DOHH2 (cell line): ENCODE measurements around the gene ABCA2.

Source experiments
- H3F3A ChIP-seq: fragments of 200-600 bp; sonication (generic), shearing (Covaris generic); 2 replicates; pipeline ENCODE4 v1.6.0; 2016; ENCODE audit warnings: antibody characterized with exemption, mild to moderate bottlenecking; ENCODE audit not compliant: control insufficient read depth, insufficient read depth
- H3K27ac ChIP-seq: fragments of 200-600 bp; sonication (generic); 2 replicates; pipeline ENCODE4 v1.5.1; 2014; ENCODE audit warnings: low read depth, mild to moderate bottlenecking, low read length, moderate library complexity
- H3K27me3 ChIP-seq: fragments of 200-600 bp; sonication (generic); 2 replicates; pipeline ENCODE4 v1.6.1; 2014; ENCODE audit warnings: mild to moderate bottlenecking, low read length, mixed read lengths; ENCODE audit not compliant: control insufficient read depth
- H3K36me3 ChIP-seq: fragments of 200-600 bp; sonication (generic); 2 replicates; pipeline ENCODE4 v1.6.1; 2014; ENCODE audit warnings: mild to moderate bottlenecking, low read length, moderate library complexity, mixed read lengths; ENCODE audit not compliant: control insufficient read depth
- H3K4me1 ChIP-seq: fragments of 200-600 bp; sonication (generic); 2 replicates; pipeline ENCODE4 v1.6.1; 2014; ENCODE audit warnings: mild to moderate bottlenecking, low read length, mixed read lengths; ENCODE audit not compliant: control insufficient read depth
- H3K4me2 ChIP-seq: fragments of 200-600 bp; sonication (generic); 2 replicates; pipeline ENCODE4 v1.6.0; 2014; ENCODE audit warnings: mild to moderate bottlenecking, low read length, moderate library complexity
- H3K4me3 ChIP-seq: fragments of 200-600 bp; sonication (generic); 2 replicates; pipeline ENCODE4 v1.5.1; 2014; ENCODE audit warnings: mild to moderate bottlenecking, low read length, mixed read lengths
- H3K79me2 ChIP-seq: fragments of 200-600 bp; sonication (generic); 2 replicates; pipeline ENCODE4 v1.6.1; 2014; ENCODE audit warnings: mild to moderate bottlenecking, low read length, mixed read lengths; ENCODE audit not compliant: control insufficient read depth
- H3K9me2 ChIP-seq: fragments of 200-600 bp; sonication (generic); replicated peaks from 2 replicates; pipeline ENCODE4 v1.6.1; 2014; ENCODE audit warnings: mild to moderate bottlenecking, low read length, mixed read lengths; ENCODE audit not compliant: control insufficient read depth
- H3K9me3 ChIP-seq: fragments of 200-600 bp; sonication (generic); 2 replicates; pipeline ENCODE4 v1.6.1; 2014; ENCODE audit warnings: antibody characterized with exemption, low read length, mixed read lengths; ENCODE audit not compliant: control insufficient read depth, insufficient read depth
- H4K20me1 ChIP-seq: fragments of 200-600 bp; sonication (generic); 2 replicates; pipeline ENCODE4 v1.6.0; 2014; ENCODE audit warnings: low read depth, mild to moderate bottlenecking, antibody characterized with exemption, low read length, moderate library complexity; ENCODE audit not compliant: control insufficient read depth, insufficient read depth
- CTCF ChIP-seq: fragments of 200-600 bp; sonication (generic); IDR thresholded peaks from one replicate; pipeline ENCODE4 v1.5.1; 2014; ENCODE audit warnings: antibody characterized with exemption, mild to moderate bottlenecking, low read depth, low read length; ENCODE audit not compliant: poor library complexity, severe bottlenecking
- EZH2phosphoT487 ChIP-seq: fragments of 200-600 bp; sonication (generic); IDR thresholded peaks from 2 replicates; pipeline ENCODE4 v1.6.1; 2017; ENCODE audit warnings: borderline replicate concordance, mild to moderate bottlenecking, antibody characterized with exemption, low read length, moderate library complexity, mixed read lengths

Gene ABCA2

GRCh38 chr9:136964171-136964689 lies 63.8 kb downstream of the ABCA2 start:
- H3K79me2 ChIP-seq = no peaks in the 10 kb centered on the region
- no peak for TF ChIP-seq EZH2phosphoT487
- TF ChIP-seq CTCF = no peak
- no peaks in the 10 kb centered on the region for H4K20me1 ChIP-seq
- H3K36me3 ChIP-seq = no peaks in the 10 kb centered on the region
- no peaks in the 10 kb centered on the region for H3K9me2 ChIP-seq
- no peaks in the 10 kb centered on the region for H3F3A ChIP-seq
- no peak overlapping the region for H3K4me3 ChIP-seq
- no peak overlapping the region for H3K4me2 ChIP-seq
- no peaks in the 10 kb centered on the region for H3K27me3 ChIP-seq
- no peak overlapping the region for H3K27ac ChIP-seq
- H3K9me3 ChIP-seq = no peaks in the 10 kb centered on the region
- peaks cover 14% of the 10 kb centered on the region for H3K4me1 ChIP-seq

DNA sequence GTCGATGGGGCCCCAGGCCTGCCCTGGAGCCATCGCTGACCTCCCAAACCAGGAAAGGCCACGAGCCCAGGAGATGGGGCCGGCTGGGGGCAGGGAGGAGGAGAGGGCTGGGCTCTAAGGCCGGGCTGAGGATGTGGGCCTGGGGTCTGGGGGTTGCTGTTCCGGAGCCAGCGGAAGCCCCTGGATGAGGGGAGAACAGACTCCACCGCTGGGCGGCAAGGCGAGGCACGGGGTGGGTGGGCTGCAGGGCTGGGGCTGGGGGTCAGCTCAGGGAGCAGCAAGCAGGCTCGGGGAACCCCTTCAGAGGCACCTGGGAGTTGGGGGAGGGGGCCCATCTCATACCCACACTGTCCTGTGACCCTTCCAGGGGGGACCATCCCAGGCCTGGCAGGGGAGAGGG lies 64.3 kb downstream of the ABCA2 start:
- H3F3A ChIP-seq = no peaks in the 10 kb centered on the region
- H3K36me3 ChIP-seq = no peaks in the 10 kb centered on the region
- no peaks in the 10 kb centered on the region for H3K79me2 ChIP-seq
- TF ChIP-seq EZH2phosphoT487 (no peak), CTCF (no peak)
- no peaks in the 10 kb centered on the region for H4K20me1 ChIP-seq
- peaks cover 14% of the 10 kb centered on the region for H3K4me1 ChIP-seq
- H3K9me3 ChIP-seq = no peaks in the 10 kb centered on the region
- H3K4me2 ChIP-seq = no peak overlapping the region
- no peaks in the 10 kb centered on the region for H3K9me2 ChIP-seq
- no peak overlapping the region for H3K27ac ChIP-seq
- no peaks in the 10 kb centered on the region for H3K27me3 ChIP-seq
- no peak overlapping the region for H3K4me3 ChIP-seq

DNA sequence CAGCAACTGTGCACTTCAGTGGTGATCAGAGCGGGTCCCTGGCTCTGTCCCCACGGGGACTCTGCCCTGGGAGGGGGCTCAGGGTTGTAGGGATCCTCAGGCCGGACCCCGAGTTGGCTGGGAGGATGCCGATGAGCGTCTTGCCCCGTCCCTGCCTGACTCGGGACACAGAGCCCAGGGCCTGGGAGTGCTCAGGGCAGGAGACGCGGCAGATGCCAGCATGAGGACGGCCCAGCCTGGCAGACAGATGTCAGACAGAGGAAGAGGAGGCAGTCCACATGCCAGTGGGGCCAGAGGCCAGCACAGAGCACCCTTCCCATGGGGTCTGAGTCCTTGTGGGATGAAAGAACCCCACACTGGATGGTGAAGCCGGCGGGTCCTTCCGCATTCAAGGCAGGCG lies 64.7 kb downstream of the ABCA2 start:
- TF ChIP-seq EZH2phosphoT487 = no peak
- TF ChIP-seq CTCF = no peak

More for the DNA sequence above, 64.7 kb downstream of the ABCA2 start:
- Histone ChIP-seq H4K20me1 (no peaks in the 10 kb centered on the region), H3K27me3 (no peaks in the 10 kb centered on the region), H3K9me3 (no peaks in the 10 kb centered on the region), H3K36me3 (no peaks in the 10 kb centered on the region), H3K79me2 (no peaks in the 10 kb centered on the region), H3K27ac (no peak overlapping the region), H3K4me2 (no peak overlapping the region), H3K4me3 (no peak overlapping the region), H3K9me2 (no peaks in the 10 kb centered on the region), H3F3A (no peaks in the 10 kb centered on the region), H3K4me1 (peaks cover 14% of the 10 kb centered on the region)
